Ascending aorta (tissue), 2 donors: ENCODE data around the gene THOC5. TPM values are rescaled to one million over a fixed set of nuclear protein-coding genes. Genes with fewer than 3 reads are reported as not detected.

Source experiments
- DNase-seq, 2 donors: peaks; one replicate each; pipeline ENCODE4 v3.0.0-alpha.2; 2019; ENCODE audit warnings: low spot score in 2 of 2
- H3K27ac ChIP-seq, 2 donors: fragments of 200-600 bp; sonication (generic); one replicate each; pipeline ENCODE4 v1.5.1; 2016 to 2017; ENCODE audit warnings: mild to moderate bottlenecking in 1 of 2
- H3K27me3 ChIP-seq: fragments of 200-600 bp; sonication (generic); one replicate; pipeline ENCODE4 v1.5.1; 2017
- H3K36me3 ChIP-seq, 2 donors: fragments of 200-600 bp; sonication (generic); one replicate each; pipeline ENCODE4 v1.5.1; 2016
- H3K4me1 ChIP-seq, 2 donors: fragments of 200-600 bp; sonication (generic); one replicate each; pipeline ENCODE4 v1.5.1; 2016 to 2017; ENCODE audit warnings: mild to moderate bottlenecking in 1 of 2
- H3K4me3 ChIP-seq, 2 donors: fragments of 200-600 bp; sonication (generic); one replicate each; pipeline ENCODE4 v1.5.1; 2016 to 2017; ENCODE audit warnings: mild to moderate bottlenecking in 1 of 2
- H3K9me3 ChIP-seq, 2 donors: fragments of 200-600 bp; sonication (generic); one replicate each; pipeline ENCODE4 v1.5.1; 2016
- CTCF ChIP-seq, 3 experiments: fragments of 200-600 bp in 2 of 3; fragments of 450-650 bp in 1 of 3; sonication (generic) in 2 of 3; IDR thresholded peaks; one replicate each; pipeline ENCODE4 v1.5.1; 2016 to 2019; ENCODE audit warnings: antibody characterized with exemption in 3 of 3, mild to moderate bottlenecking in 1 of 3, moderate library complexity in 1 of 3
- intact Hi-C: fragments of 100-400 bp; cut with DNase I; formaldehyde crosslinking; loops from one replicate; pipeline ENCODE4 v1.15.1; 2023
- total RNA-seq: library from RNA; depleted of rRNA; stranded (reverse); fragments of >200 nt; gene quantifications from one replicate; pipeline ENCODE4 v1.1.0, GENCODE V29; 2016

THOC5 gene
- total RNA-seq, 1 donor from 2014 or later, result 21.5 TPM

GRCh38 chr22:29578462-29579200 lies 25.1 kb upstream of the THOC5 start:
- Histone ChIP-seq H3K36me3 (no peaks in the 10 kb centered on the region), H3K4me1 (peaks cover 0 to 3% of the 10 kb centered on the region in 2 donors), H3K27me3 (no peaks in the 10 kb centered on the region), H3K4me3 (no peak overlapping the region), H3K27ac (no peak overlapping the region), H3K9me3 (no peaks in the 10 kb centered on the region)
- no peak for TF ChIP-seq CTCF (IDR thresholded peaks at IDR 0.05)
- intact Hi-C loops, result no loop called here
- DNase-seq, result no peak

GRCh38 chr22:29574762-29575450 lies 21.3 kb upstream of the THOC5 start:
- intact Hi-C loops, result no loop called here
- DNase-seq, result no peak
- no peak overlapping the region for H3K4me3 ChIP-seq
- no peaks in the 10 kb centered on the region for H3K27me3 ChIP-seq
- no peaks in the 10 kb centered on the region for H3K4me1 ChIP-seq
- H3K27ac ChIP-seq, result no peak overlapping the region
- no peak for TF ChIP-seq CTCF (IDR thresholded peaks at IDR 0.05)
- H3K36me3 ChIP-seq, result peaks cover 2 to 6% of the 10 kb centered on the region in 2 donors
- no peaks in the 10 kb centered on the region for H3K9me3 ChIP-seq

GRCh38 chr22:29570912-29571549 lies 17.5 kb upstream of the THOC5 start:
- H3K9me3 ChIP-seq, result no peaks in the 10 kb centered on the region
- no peak for TF ChIP-seq CTCF (IDR thresholded peaks at IDR 0.05)
- peaks cover 28 to 34% of the 10 kb centered on the region in 2 donors for H3K36me3 ChIP-seq
- intact Hi-C loops, result no loop called here
- DNase-seq, result no peak
- no peaks in the 10 kb centered on the region for H3K27me3 ChIP-seq
- H3K4me1 ChIP-seq, result no peaks in the 10 kb centered on the region
- no peak overlapping the region for H3K4me3 ChIP-seq
- H3K27ac ChIP-seq, result no peak overlapping the region

GRCh38 chr22:29570456-29570855 lies 16.9 kb upstream of the THOC5 start:
- no peak for DNase-seq
- Histone ChIP-seq H3K4me1 (no peaks in the 10 kb centered on the region), H3K27ac (no peak overlapping the region), H3K9me3 (no peaks in the 10 kb centered on the region), H3K4me3 (no peak overlapping the region), H3K27me3 (no peaks in the 10 kb centered on the region), H3K36me3 (peaks cover 32 to 37% of the 10 kb centered on the region in 2 donors)
- no peak for TF ChIP-seq CTCF (IDR thresholded peaks at IDR 0.05)
- intact Hi-C loops, result no loop called here

DNA sequence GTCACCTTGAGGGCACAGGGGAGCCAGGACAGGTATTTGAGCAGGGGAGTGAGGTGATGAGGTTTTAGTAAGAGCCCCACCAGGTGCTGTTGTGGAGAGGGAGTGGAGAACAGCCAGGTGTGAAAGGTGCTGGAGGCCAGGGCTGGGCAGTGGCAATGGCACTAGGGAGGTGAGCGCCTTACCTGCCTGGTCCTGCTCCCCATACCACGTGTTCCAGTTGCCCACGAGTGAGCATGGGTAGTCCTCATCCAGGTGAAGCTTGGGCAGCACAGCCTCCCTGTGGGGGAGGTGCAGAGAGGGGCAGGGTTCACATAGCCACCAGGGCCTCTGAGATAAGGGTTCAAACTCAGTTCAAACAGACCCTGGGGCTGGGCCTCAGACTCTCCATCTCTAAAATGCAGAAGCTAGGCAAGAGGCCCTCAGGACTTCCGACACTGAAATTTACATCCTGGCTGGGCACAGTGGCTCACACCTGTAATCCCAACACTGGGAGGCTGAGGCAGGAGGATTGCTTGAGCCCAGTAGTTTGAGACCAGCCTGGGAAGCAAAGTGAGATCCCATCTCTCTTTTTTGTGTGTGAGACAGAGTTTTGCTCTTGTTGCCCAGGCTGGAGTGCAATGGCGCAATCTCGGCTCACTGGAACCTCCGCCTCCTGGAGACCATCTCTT lies 15.6 kb upstream of the THOC5 start:
- Histone ChIP-seq H3K4me1 (no peaks in the 10 kb centered on the region), H3K36me3 (peaks cover 44 to 47% of the 10 kb centered on the region in 2 donors), H3K27me3 (no peaks in the 10 kb centered on the region), H3K9me3 (no peaks in the 10 kb centered on the region), H3K27ac (no peak overlapping the region), H3K4me3 (no peak overlapping the region)
- intact Hi-C loops, result no loop called here
- no peak for TF ChIP-seq CTCF (IDR thresholded peaks at IDR 0.05)
- DNase-seq, result no peak
